Body of pancreas (tissue), 4 donors: ENCODE measurements around the gene DKK2. TPM values are rescaled to one million over a fixed set of nuclear protein-coding genes. Genes with fewer than 3 reads are reported as not detected.
A peak's percentile ranks its signal among the peaks of the same experiment; 100 is the strongest.
"Not testable (repeated sequence)": the region's sequence is repeated elsewhere in the genome, so short reads cannot be mapped to it uniquely, and the experiment has no call there.

Source experiments
- ATAC-seq: fragments of 150-250 bp; one replicate; pipeline ENCODE4 v1.9.1; 2016
- DNase-seq, 4 donors: peaks; one replicate each; pipeline ENCODE4 v3.0.0-alpha.2; 2019
- H3K27ac ChIP-seq, 4 donors: fragments of 200-600 bp; sonication (generic); 1 replicate in 3 of 4; 2 replicates in 1 of 4; pipeline versions ENCODE4 v1.5.1 to v1.6.1; 2016 to 2019; ENCODE audit warnings: mild to moderate bottlenecking in 1 of 4, mixed read lengths in 1 of 4, moderate library complexity in 1 of 4
- H3K27me3 ChIP-seq, 2 donors: fragments of 200-600 bp; sonication (generic); one replicate each; pipeline ENCODE4 v1.6.0; 2016; ENCODE audit warnings: mild to moderate bottlenecking in 1 of 2
- H3K36me3 ChIP-seq, 2 donors: fragments of 200-600 bp; sonication (generic); replicated peaks in 1 of 2; 2 replicates each; pipeline ENCODE4 v1.5.1; 2016; ENCODE audit warnings: low read depth in 2 of 2; ENCODE audit not compliant: insufficient read depth in 1 of 2
- H3K4me1 ChIP-seq: fragments of 200-600 bp; sonication (generic); one replicate; pipeline ENCODE4 v1.6.0; 2016
- H3K4me3 ChIP-seq, 2 donors: fragments of 200-600 bp; sonication (generic); 1 replicate in 1 of 2; 2 replicates in 1 of 2; pipeline ENCODE4 v1.5.1; 2016 to 2019
- H3K9me3 ChIP-seq, 3 donors: fragments of 200-600 bp; sonication (generic); 1 replicate in 2 of 3; 2 replicates in 1 of 3; pipeline ENCODE4 v1.5.1; 2016
- POLR2A ChIP-seq, 3 donors: fragments of 450-650 bp; IDR thresholded peaks; one replicate each; pipeline ENCODE4 v1.6.1; 2016; ENCODE audit warnings: antibody characterized with exemption in 3 of 3, mild to moderate bottlenecking in 2 of 3
- WGBS, 2 donors: methylation state at CpG; one replicate each; pipeline ENCODE4 v1.1.5; 2017; 5-methylcytosine and 5-hydroxymethylcytosine counted together
- intact Hi-C: fragments of 100-400 bp; cut with DNase I; formaldehyde crosslinking; loops from one replicate; pipeline ENCODE4 v1.15.1; 2023
- total RNA-seq, 2 donors: library from RNA; depleted of rRNA; stranded (reverse); fragments of >200 nt; gene quantifications; one replicate each; pipeline ENCODE4 v1.1.0, GENCODE V29; 2016
- TF ChIP-seq, protein P1 (sequence below), 7 experiments: fragments of 450-650 bp in 4 of 7; fragments of 200-600 bp in 3 of 7; sonication (generic) in 3 of 7; IDR thresholded peaks; one replicate each; pipeline ENCODE4 v1.5.1; 2016 to 2019; ENCODE audit warnings: antibody characterized with exemption in 7 of 7

Gene DKK2
- total RNA-seq, 2 donors from 2014 or later: 0.52 TPM; not detected in 1

DNA sequence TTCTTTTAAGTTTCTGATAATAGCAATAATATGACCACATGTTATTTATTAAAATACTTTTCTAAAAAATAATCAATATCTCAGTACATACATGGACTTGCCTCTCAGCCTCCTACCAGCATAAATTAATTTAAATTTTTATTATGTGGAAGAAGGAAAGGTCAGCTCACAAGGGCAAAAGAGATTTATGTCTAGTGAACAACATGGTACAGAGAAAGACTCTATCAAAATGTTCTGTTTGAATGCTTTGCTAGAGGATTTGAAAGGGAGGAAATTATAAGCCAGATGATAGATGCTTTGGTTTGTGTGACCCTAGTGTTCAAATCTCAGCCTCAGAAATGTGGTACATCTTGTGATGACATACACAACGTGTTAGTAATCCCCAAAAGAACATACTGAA, 94.3 kb downstream of the DKK2 start:
- ATAC-seq (no peak), DNase-seq (no peak)
- TF ChIP-seq, protein P1, sequence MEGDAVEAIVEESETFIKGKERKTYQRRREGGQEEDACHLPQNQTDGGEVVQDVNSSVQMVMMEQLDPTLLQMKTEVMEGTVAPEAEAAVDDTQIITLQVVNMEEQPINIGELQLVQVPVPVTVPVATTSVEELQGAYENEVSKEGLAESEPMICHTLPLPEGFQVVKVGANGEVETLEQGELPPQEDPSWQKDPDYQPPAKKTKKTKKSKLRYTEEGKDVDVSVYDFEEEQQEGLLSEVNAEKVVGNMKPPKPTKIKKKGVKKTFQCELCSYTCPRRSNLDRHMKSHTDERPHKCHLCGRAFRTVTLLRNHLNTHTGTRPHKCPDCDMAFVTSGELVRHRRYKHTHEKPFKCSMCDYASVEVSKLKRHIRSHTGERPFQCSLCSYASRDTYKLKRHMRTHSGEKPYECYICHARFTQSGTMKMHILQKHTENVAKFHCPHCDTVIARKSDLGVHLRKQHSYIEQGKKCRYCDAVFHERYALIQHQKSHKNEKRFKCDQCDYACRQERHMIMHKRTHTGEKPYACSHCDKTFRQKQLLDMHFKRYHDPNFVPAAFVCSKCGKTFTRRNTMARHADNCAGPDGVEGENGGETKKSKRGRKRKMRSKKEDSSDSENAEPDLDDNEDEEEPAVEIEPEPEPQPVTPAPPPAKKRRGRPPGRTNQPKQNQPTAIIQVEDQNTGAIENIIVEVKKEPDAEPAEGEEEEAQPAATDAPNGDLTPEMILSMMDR (IDR thresholded peaks at IDR 0.05): no peak
- TF ChIP-seq POLR2A (IDR thresholded peaks at IDR 0.05): no peak
- no peaks in the 10 kb centered on the region for H3K36me3 ChIP-seq
- H3K4me1 ChIP-seq: no peaks in the 10 kb centered on the region
- H3K4me3 ChIP-seq: no peak overlapping the region
- no peaks in the 10 kb centered on the region for H3K27me3 ChIP-seq
- H3K9me3 ChIP-seq: no peaks in the 10 kb centered on the region
- no peak overlapping the region for H3K27ac ChIP-seq
- WGBS, 2 donors: 18 to 24% methylated on average over 1 of the region's 1 CpG
- intact Hi-C loops: no loop called here

DNA sequence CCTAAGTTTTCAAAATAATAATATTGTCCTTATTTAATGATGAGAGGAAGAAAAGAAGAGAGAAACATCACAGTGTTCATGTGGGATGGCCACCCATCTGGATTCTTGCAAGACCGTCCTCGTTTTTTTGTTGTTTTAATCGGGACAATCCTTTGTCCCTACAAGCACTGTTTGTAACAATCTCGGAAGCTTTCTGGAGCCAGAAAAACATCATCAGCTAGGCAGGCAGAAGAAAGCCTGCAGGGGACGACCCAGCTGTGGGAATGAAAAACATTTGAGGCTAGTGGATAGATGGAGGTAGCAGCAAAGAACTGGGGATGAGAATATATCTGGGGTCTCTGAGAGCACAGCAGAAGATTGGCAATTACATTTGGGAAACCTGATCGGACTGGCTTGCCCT, 105.6 kb downstream of the DKK2 start:
- no peaks in the 10 kb centered on the region for H3K36me3 ChIP-seq
- H3K4me1 ChIP-seq: no peaks in the 10 kb centered on the region
- no peak overlapping the region for H3K27ac ChIP-seq
- intact Hi-C loops: no loop called here
- no peaks in the 10 kb centered on the region for H3K9me3 ChIP-seq
- H3K27me3 ChIP-seq: no peaks in the 10 kb centered on the region
- no peak overlapping the region for H3K4me3 ChIP-seq
- DNase-seq (no peak), ATAC-seq (no peak)
- 52 to 60% methylated on average over 6 of the region's 6 CpGs for WGBS, 2 donors
- TF ChIP-seq, protein P1 (IDR thresholded peaks at IDR 0.05): no peak
- no peak for TF ChIP-seq POLR2A (IDR thresholded peaks at IDR 0.05)

DNA sequence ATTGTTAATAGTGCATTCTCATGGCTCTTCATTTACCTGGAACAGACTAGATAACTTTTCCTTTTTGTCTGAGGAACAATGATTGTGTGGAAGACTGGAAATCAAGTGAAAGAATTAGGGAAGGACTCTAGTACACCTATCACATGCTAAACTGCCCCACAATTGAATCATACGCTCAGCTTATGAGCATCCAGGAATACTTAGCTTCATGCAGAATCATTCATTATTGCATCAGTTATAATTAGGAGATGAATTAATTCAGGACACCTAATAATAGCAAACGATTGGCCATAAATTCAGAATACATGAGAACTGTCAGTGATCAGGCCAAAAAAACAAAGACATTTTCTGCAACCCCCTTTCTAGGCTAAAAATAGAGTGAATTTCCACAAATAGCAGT, 106.9 kb downstream of the DKK2 start:
- H3K27ac ChIP-seq: no peak overlapping the region
- TF ChIP-seq, protein P1 (IDR thresholded peaks at IDR 0.05): no peak
- no peak for TF ChIP-seq POLR2A (IDR thresholded peaks at IDR 0.05)
- ATAC-seq (no peak), DNase-seq (no peak)
- H3K36me3 ChIP-seq: no peaks in the 10 kb centered on the region
- no peaks in the 10 kb centered on the region for H3K4me1 ChIP-seq
- no peak overlapping the region for H3K4me3 ChIP-seq
- H3K27me3 ChIP-seq: no peaks in the 10 kb centered on the region
- intact Hi-C loops: no loop called here
- H3K9me3 ChIP-seq: no peaks in the 10 kb centered on the region
- 38 to 57% methylated on average over 2 of the region's 2 CpGs for WGBS, 2 donors

DNA sequence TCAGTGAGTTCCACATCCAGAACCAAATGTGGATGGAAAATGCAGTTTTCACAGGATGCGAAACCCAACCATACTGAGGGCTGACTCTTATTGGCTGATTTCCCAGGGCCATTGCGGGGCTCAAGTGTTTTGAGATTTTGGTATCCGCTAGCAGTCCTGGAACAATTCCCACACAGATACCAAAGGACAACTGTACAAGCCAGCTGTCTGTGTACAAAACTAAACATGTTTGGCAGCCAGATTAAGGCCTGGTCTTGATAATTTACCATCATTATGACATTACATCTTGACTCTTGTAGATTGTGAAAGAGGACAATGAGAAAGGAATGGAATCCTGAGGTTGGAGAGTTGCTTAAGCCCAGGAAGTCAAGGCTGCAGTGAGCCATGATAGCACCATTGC, 121.9 kb downstream of the DKK2 start:
- peak in 2 of 4 donors; percentile 8 for DNase-seq
- H3K4me3 ChIP-seq: no peak overlapping the region
- H3K36me3 ChIP-seq: no peaks in the 10 kb centered on the region
- H3K4me1 ChIP-seq: no peaks in the 10 kb centered on the region
- intact Hi-C loops: no loop called here
- ATAC-seq: no peak
- H3K27me3 ChIP-seq: no peaks in the 10 kb centered on the region
- 79 to 89% methylated on average over 3 of the region's 3 CpGs for WGBS, 2 donors
- TF ChIP-seq, protein P1 (IDR thresholded peaks at IDR 0.05): no peak
- no peak for TF ChIP-seq POLR2A (IDR thresholded peaks at IDR 0.05)
- no peaks in the 10 kb centered on the region for H3K9me3 ChIP-seq
- no peak overlapping the region for H3K27ac ChIP-seq

DNA sequence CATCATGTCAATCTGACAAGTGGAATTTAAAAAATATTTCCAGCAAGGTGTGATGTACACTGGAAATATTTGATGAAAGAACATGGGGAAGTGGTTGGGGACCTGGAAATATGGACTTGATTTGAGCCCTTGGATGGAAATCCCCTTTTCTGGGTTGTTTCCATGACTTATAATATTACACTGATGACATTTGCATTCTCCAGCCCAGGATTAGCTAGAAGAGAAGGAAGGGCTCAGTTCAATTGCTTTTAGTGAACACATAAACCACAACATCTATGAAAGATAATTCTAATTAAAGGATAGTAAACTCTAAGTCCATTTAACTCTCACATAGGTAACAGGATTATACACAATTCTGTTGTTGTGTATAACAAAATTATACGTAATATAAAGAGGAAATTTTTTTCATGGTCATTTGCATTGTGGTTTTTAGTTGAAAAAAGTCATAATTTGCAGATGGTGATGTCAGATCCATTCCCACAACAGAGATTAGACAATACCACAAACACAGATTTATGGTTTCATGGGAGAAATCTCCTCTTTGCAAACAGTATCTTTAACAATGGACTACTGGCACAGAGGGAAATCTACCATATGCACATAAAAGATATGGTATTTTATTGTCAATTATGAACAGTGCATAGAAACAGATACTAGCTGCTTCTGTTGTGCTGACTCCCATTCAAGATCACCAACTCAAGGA, 126.5 kb downstream of the DKK2 start:
- ATAC-seq (no peak), DNase-seq (no peak)
- Histone ChIP-seq H3K27me3 (no peaks in the 10 kb centered on the region), H3K36me3 (no peaks in the 10 kb centered on the region), H3K4me3 (no peak overlapping the region), H3K27ac (no peak overlapping the region), H3K9me3 (no peaks in the 10 kb centered on the region), H3K4me1 (no peaks in the 10 kb centered on the region)
- TF ChIP-seq POLR2A (IDR thresholded peaks at IDR 0.05): no peak
- TF ChIP-seq, protein P1 (IDR thresholded peaks at IDR 0.05): no peak
- 39 to 66% methylated on average over 1 of the region's 1 CpG for WGBS, 2 donors
- intact Hi-C loops: no loop called here

DNA sequence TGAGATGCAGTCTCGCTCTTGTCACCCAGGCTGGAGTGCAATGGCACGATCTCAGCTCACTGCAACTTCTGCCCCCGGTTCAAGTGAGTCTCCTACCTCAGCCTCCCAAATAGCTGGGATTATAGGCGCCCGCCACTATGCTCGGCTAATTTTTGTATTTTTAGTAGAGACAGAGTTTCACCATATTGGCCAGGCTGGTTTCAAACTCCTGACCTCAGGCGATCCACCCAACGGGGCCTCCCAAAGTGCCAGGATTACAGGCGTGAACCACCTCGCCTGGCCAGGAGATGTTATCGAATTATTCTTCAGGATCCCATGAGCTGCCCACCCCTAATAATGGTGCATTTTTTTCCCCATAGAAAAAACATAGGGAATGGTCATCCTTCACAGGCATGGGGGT, 128.1 kb downstream of the DKK2 start:
- H3K27ac ChIP-seq, H3K4me3 ChIP-seq, H3K36me3 ChIP-seq, H3K4me1 ChIP-seq, H3K9me3 ChIP-seq, intact Hi-C loops, H3K27me3 ChIP-seq, DNase-seq, ATAC-seq: not testable (repeated sequence)
- 69 to 84% methylated on average over 11 of the region's 11 CpGs for WGBS, 2 donors
